Frontal cortex (tissue), 4 donors: Measurements from ENCODE around the gene BEND5. TPM values are rescaled to one million over a fixed set of nuclear protein-coding genes. Genes with fewer than 3 reads are reported as not detected.

ENCODE experiments used
- DNase-seq, 2 donors: peaks; one replicate each; pipeline ENCODE4 v3.0.0; 2012; ENCODE audit warnings: low spot score in 2 of 2
- FAIRE-seq: peaks from 2 replicates; lab custom pipeline; 2012; peaks lifted over from hg19 to GRCh38; lab: Jason Lieb, UNC
- total RNA-seq: library from RNA; depleted of rRNA; stranded (reverse); fragments of >200 nt; gene quantifications from one replicate; pipeline ENCODE4 v1.2.3, GENCODE V29; 2014
- donor health status: control.
- donor health status: control.
- donor health status: control.

BEND5 gene
- total RNA-seq, 1 donor from 2014 or later: 18.8 TPM

GRCh38 chr1:48767975-48768510 lies 8.6 kb downstream of the BEND5 start:
- FAIRE-seq (no peak), DNase-seq (no peak)

DNA sequence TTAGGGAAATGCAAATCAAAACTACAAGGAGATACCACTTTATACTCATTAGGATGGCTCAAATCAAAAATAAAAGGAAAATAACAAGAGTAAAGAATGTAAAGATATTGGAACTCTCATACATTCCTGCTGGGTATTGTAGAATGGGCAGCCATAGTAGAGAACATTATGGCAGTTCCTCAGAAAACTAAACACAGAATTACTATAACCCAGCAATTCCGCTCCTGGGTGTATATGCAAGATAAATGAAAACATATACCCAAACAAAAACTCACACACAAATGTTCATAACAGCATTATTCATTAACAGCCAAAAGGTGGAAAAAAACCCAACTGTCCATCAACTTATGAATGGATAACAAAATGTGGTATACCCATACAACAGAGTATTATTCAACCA lies 11.4 kb downstream of the BEND5 start:
- no peak for FAIRE-seq
- no peak for DNase-seq

DNA sequence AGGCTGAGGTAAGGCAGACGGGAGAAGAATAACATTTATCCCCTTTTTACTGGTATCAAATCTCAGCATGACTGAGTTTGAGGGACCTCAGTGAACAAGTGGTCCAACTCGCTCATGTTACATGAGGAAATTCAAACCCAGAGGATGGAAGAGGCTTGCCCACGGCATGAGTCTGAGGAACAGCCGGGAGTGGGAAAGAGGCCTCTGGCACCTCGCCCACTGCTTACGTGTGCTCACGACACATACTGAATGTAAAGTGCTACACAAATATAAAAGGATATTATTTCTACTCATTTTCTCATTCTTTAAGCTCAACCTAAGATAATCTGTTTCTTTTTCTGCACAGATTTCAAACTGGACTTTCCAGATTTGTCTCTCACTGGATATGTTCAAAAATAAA lies 14.7 kb downstream of the BEND5 start:
- DNase-seq (no peak), FAIRE-seq (no peak)

DNA sequence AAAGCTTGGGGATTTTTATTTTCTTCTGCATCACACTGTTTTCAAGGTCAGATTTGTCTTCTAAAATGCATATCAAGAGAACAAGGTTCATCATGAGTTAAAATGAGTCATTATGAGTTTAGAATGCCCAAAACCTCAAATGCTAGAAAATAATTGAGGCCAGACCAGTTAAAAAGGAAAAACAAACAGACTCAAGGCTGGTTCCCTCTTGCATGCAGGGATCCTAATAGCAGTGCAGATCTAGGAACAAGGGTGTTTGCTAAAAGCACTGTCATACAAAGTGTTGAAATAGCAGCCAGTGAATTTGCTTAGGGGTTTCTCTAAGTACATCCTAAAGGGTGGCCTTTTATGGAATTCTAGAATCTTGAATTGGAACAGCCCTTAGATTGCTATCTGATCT lies 15.3 kb downstream of the BEND5 start:
- FAIRE-seq (no peak), DNase-seq (no peak)

GRCh38 chr1:48760857-48761256 lies 15.8 kb downstream of the BEND5 start:
- DNase-seq (no peak), FAIRE-seq (no peak)

DNA sequence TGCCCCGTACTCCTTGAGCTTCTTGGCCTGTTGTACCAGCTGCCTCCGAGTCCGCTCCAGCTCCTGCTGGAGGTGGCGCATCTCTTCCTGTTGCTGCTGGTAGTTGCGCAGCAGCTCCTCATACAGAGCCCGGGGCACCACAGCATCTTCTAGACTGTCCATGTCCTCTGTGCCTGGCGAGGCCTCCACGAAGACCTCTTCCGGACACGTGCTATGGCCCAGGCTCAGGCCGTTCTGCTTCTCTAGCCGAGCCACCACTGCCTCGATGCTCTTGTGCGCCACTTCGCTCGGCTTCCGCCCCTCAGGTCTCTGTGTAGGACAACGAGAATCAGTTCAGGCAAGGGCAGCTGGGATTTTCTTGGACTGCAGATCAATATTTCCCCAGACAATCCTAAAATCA lies 17.7 kb downstream of the BEND5 start:
- no peak for DNase-seq
- FAIRE-seq: no peak

DNA sequence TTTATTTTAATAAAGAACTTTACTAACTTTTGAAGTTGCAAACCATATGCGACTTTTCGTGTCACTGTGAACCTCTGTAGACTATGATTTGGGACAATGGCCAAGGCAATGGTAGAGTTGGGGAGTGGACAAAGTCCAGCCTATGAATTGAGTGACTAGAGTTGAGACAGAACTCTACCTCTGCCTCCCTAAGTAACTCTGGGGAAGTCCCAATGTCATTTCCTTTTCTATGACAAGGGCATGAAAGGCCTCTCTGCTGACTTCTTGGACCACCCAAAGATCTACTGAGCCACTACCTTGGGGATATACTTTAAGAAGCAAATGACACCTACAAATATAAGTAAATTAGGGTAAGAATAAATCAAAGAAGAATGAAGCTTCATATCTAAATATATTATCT lies 19.3 kb downstream of the BEND5 start:
- no peak for DNase-seq
- FAIRE-seq: no peak

DNA sequence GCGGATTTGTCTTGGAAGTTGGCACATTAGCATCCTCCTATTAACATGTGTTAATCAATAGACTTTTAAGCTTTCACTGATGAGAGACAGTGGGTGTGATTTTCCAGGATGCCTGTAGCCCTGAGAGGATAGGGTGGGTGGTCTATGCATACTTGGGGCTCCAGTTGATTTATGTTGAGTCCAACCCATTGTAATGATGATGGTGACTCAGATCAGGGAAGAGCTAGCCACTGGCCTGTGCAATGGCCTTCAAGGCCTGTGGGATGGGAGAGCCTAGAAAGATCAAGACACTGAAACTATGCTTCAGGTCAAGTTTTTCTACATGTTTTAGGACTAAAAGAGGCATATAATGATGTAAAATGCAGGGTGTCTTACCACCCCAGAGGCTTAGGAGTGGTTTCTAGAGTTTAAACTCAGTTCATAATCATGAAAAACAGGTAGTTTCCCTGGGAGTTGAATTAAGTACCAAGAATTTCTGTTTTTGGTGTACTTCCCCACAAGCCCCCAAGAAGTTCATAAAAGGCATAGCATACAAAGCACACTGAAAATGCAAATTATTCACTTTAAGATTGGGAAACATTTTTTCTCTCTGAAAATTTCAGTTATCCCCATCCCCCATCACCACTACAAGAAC lies 19.9 kb downstream of the BEND5 start:
- no peak for FAIRE-seq
- no peak for DNase-seq

DNA sequence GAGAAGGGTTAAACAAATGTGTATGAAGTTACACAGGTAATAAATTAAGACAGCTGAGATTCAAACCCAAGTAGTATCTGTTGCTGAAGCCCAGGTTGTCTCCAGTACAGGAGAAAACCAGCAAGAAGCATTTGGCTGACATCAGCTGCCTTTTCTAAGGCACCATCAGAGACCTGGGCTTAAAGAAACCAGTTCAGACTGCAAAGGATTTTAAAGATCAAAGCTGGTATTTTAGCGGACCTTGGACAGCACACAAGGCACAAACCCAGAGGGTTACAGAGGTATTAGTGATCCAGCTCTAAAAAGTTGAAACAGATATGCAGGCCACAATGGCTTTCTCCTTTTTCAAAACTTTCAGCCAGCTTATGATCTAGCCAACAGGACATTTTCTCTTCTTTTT lies 23.4 kb downstream of the BEND5 start:
- DNase-seq: no peak
- no peak for FAIRE-seq

- FAIRE-seq: no peak
- DNase-seq: no peak
Observed at GRCh38 chr1:48750109-48750508, 26.6 kb downstream of the BEND5 start.

GRCh38 chr1:48749068-48749467 lies 27.6 kb downstream of the BEND5 start:
- DNase-seq: no peak
- no peak for FAIRE-seq

- no peak for DNase-seq
- FAIRE-seq: no peak
Observed at GRCh38 chr1:48746906-48747305, 29.8 kb downstream of the BEND5 start.

DNA sequence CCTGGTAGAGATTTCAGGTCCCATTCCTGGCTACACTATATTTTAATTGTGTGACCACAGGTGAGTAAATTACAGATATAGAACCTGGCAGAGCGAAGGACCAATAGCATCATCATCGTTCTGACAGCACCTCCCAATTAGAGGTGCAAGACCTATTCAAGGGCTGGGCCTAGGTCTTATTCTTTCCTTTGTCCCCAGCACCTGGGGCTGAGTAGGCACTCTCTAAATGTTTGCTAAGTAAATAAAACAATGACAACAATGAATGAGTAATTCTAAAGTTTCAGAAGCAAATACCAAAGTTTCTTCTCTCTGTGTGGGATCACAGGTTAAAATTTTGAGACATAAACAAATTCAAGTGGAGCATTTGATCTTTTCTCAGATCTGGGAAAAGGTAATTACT lies 32.7 kb downstream of the BEND5 start:
- no peak for FAIRE-seq
- DNase-seq: no peak

- DNase-seq: no peak
- FAIRE-seq: no peak
Observed at GRCh38 chr1:48743480-48743879, 33.2 kb downstream of the BEND5 start.

GRCh38 chr1:48741380-48741779 lies 35.3 kb downstream of the BEND5 start:
- FAIRE-seq (no peak), DNase-seq (no peak)

DNA sequence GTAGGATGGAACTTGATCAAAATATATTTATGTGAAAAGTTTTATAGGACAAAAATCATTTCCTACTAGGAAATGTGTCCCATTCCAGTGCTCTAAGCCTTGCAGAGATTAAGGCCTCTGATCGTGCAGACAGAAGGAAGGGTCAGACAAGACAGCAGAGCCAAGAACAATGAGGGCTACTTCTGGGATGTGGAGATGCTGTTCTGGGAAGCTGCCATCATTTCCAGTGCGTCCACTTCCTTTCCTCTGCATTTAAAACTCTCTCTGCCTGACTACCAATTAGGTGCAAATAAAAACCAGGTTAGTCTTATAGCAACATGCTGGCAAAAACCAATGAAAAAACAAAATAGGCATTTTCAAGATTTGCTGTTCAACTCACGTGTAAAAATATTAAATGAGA lies 36.1 kb downstream of the BEND5 start:
- FAIRE-seq: no peak
- no peak for DNase-seq

DNA sequence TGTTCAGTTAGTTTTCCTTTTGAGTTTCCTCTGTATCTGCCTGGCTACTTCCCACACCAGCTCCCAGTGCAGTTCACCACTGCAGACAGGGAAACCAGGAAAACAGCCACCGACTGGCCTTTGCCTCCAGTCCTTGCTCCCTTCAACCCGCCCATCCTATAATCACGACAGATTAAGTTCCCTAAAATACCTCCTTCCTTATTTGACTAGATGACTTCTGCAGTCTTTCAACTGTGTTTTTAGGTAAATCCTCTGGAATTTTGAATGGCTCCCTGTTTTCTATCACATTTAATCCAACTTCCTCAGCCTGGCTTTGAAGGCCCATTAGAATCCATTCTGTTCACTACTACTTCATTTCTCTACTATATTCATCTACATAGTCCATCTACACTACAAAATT lies 37.6 kb downstream of the BEND5 start:
- DNase-seq (no peak), FAIRE-seq (no peak)

DNA sequence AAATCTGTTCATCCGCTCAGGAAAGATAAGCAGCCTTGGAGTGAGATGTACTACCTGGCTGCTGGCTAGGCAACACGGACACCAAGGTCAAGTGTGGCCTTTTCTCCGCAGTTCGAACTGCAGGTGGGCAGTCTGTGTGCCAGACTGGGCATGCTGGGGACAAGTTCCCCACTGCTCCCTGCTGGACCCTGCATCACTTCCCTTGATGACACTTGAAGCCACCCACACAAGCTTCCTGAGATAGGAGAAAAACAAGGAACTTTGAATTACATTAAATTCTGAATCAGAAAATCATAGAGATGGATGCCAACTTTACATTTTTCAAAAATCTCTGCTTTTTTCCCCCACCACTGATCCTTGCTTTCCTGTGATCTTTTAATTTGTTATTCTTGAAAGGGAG lies 38.3 kb downstream of the BEND5 start:
- FAIRE-seq: no peak
- no peak for DNase-seq

GRCh38 chr1:48735796-48736195 lies 40.9 kb downstream of the BEND5 start:
- FAIRE-seq (no peak), DNase-seq (no peak)

- FAIRE-seq (no peak), DNase-seq (no peak)
Observed at GRCh38 chr1:48730164-48730910, 46.4 kb downstream of the BEND5 start.

- FAIRE-seq (no peak), DNase-seq (no peak)
Observed at GRCh38 chr1:48728584-48728983, 48.1 kb downstream of the BEND5 start.
